ENCODE measurements around the gene FXYD5.

The FXYD5 gene

DNA sequence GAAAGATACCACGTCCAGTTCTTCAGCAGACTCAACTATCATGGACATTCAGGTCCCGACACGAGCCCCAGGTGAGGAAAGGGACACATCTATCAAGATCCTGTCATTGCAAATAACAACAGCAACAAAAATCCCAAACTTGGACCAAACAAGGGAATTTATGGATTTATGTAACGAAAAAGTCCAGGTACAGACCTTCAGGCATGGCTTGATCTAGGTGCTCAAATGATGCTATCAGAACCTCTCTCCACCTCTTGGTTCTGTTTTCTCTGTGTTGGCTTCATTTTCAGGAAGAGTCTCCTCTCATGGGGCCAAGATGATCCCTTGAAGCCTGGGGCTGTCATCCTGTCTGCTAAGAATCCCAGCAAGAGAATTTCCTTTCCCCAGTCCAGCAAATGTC lies 2.9 kb downstream of the FXYD5 start:
- DNase-seq (ENCODE audit: low read depth): no peak
- TF ChIP-seq, protein P1, sequence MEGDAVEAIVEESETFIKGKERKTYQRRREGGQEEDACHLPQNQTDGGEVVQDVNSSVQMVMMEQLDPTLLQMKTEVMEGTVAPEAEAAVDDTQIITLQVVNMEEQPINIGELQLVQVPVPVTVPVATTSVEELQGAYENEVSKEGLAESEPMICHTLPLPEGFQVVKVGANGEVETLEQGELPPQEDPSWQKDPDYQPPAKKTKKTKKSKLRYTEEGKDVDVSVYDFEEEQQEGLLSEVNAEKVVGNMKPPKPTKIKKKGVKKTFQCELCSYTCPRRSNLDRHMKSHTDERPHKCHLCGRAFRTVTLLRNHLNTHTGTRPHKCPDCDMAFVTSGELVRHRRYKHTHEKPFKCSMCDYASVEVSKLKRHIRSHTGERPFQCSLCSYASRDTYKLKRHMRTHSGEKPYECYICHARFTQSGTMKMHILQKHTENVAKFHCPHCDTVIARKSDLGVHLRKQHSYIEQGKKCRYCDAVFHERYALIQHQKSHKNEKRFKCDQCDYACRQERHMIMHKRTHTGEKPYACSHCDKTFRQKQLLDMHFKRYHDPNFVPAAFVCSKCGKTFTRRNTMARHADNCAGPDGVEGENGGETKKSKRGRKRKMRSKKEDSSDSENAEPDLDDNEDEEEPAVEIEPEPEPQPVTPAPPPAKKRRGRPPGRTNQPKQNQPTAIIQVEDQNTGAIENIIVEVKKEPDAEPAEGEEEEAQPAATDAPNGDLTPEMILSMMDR (conservative IDR thresholded peaks at IDR 0.05; ENCODE audit: control insufficient read depth, insufficient read depth, low read depth, low read length): no peak
- H3K4me3 ChIP-seq (ENCODE audit: control insufficient read depth, low read depth, low read length): no peak overlapping the region

DNA sequence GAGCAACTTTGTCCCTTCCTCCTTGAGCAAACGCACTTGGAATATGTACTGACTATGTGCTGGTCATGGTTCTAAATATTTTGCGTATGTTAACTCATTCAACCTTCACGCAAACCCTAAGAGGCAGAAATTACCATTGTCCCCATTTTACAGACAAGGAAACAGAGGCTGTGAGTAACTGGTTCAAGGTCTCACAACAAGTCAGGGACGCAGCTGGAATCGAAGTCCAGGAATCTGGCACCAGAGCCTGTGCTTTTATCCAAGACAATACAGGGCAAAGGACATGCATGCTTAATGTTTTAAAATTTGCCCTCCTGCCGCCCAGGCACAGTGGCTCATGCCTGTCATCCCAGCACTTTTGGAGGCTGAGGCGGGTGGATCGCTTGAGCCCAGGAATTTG lies 5.1 kb downstream of the FXYD5 start:
- TF ChIP-seq, protein P1 (conservative IDR thresholded peaks at IDR 0.05; ENCODE audit: control insufficient read depth, insufficient read depth, low read depth, low read length): no peak
- no peak overlapping the region for H3K4me3 ChIP-seq (ENCODE audit: control insufficient read depth, low read depth, low read length)
- DNase-seq (ENCODE audit: low read depth): no peak

DNA sequence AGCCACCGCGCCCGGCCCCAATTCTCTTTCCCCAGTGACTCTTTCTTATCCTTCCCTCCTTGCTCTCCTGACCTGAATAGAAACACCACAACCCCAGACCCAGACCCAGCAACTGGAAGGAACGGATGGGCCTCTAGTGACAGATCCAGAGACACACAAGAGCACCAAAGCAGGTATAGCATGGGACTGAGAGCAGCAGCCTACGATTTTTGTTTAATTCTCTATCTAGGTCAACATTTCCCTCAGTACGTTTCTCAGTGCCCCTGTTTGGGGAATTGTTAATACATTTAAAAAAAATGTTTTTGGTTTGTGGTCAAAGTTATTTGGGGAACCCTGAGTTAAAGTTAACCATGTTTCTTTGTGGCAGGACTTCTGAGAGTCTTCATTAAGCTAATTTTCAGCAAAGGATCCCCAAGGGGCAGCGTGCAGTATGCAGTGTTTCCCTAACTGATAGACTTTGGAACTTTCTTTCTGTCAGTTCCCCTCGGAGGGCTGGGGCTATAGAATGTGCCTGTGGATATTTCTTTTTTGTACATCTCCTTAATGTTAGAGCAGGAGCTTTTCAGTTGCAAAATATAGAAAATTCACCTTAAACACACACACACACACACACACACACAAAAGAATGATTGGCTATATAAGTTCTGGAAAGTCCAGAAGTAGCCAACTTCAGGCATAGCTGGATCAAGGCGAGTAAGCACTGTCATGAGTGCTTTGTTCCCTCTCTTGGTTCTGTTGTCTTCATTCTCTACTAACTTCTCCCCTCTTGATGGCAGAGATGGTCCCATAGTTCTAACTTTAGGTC lies 6.3 kb downstream of the FXYD5 start:
- TF ChIP-seq, protein P1 (conservative IDR thresholded peaks at IDR 0.05; ENCODE audit: control insufficient read depth, insufficient read depth, low read depth, low read length): no peak
- no peak overlapping the region for H3K4me3 ChIP-seq (ENCODE audit: control insufficient read depth, low read depth, low read length)
- DNase-seq (ENCODE audit: low read depth): no peak

DNA sequence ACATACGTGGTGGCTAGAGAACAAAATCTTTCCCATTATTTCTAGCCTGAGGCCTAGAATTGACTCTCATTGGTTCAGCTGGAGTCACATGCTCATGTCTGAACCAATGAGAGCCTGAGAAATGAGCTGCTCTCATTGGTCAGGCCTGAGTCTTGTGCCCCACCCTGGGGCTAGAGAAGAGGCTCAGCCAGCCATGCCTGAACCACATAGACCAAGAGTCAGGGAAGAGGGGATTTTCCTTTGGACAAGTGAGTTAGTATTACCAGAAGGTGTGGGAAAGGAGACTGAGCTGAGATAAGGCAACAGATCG lies 6.9 kb downstream of the FXYD5 start:
- no peak for DNase-seq (ENCODE audit: low read depth)
- TF ChIP-seq, protein P1 (conservative IDR thresholded peaks at IDR 0.05; ENCODE audit: control insufficient read depth, insufficient read depth, low read depth, low read length): no peak
- no peak overlapping the region for H3K4me3 ChIP-seq (ENCODE audit: control insufficient read depth, low read depth, low read length)

DNA sequence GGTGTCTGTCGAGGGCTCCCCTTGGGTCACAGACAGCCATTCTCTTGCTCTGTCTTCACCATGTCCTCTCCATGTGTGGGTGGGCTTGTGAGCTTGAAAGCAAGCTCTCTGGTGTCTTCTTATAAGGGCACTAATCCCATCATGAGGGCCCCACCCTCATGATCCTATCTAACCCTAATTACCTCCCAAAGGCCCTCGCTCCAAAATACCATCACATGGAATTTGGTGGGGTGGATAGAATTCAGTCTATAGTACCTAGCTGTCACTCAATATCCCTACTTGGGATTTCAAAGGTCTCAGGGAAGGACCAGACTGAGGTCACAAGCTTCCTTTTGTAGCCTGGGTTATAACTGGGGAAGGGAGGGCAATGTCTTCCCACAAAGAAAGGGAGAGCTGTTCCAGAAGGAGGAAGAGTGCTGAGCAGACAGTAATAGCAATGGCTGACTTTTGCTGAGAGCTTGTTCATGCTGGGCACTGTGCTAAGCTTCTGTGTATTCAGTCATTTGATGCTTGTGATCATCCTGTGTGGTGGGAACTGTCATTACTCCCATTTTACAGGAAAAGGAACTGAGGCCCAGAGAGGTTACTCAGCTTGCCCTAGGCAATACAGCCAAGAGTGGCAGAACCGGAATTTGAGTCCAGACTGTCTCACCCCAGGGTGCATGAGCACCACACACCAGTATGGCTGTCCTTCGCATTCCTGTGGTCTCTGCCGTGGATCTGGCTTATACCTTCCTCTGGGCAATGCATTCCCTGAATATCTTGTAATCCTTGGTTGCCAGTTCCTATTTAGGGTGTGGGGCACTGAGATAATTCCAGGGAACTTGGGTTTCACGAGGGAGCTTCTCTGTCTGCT lies 8.2 kb downstream of the FXYD5 start:
- DNase-seq (ENCODE audit: low read depth): no peak
- TF ChIP-seq, protein P1 (conservative IDR thresholded peaks at IDR 0.05; ENCODE audit: control insufficient read depth, insufficient read depth, low read depth, low read length): no peak
- no peak overlapping the region for H3K4me3 ChIP-seq (ENCODE audit: control insufficient read depth, low read depth, low read length)

DNA sequence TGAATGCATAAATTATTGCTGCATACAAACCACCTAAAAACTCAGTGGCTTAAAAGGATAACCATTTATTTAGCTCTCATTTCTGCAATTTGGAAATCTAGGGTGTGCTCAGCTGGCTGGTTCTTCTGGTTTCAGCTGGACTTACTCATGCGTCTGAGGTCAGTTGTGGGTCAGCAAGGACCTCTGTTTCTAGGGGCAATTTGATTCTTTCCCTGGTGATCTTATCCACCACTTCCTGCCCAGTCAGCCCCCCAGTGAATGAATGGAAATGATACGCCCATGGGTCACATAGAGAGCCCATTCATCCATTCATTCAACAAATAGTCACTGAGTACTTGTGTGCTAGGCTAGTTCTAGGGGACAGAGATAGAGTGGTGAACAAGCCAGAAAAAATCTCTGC lies 9.9 kb downstream of the FXYD5 start:
- H3K4me3 ChIP-seq (ENCODE audit: control insufficient read depth, low read depth, low read length): no peak overlapping the region
- DNase-seq (ENCODE audit: low read depth): no peak
- TF ChIP-seq, protein P1 (conservative IDR thresholded peaks at IDR 0.05; ENCODE audit: control insufficient read depth, insufficient read depth, low read depth, low read length): no peak
